Fibroblast of lung (primary cell): Measurements from ENCODE around the gene KRT7. TPM values are rescaled to one million over a fixed set of nuclear protein-coding genes. Genes with fewer than 3 reads are reported as not detected.

Experiments
- DNase-seq, 2 donors: peaks; one replicate each; pipeline versions ENCODE4 v3.0.0 to v3.0.0-alpha.2; 2010; ENCODE audit warnings: low read depth in 2 of 2
- H2AFZ ChIP-seq: 2 replicates; pipeline ENCODE4 v1.5.1; 2012; ENCODE audit warnings: low read length, control low read depth, inconsistent platforms
- H3K27ac ChIP-seq: 2 replicates; pipeline ENCODE4 v1.5.1; 2011; ENCODE audit warnings: low read length, control low read depth; ENCODE audit not compliant: insufficient read depth
- H3K27me3 ChIP-seq: 2 replicates; pipeline ENCODE4 v1.5.1; 2011; ENCODE audit warnings: mild to moderate bottlenecking, low read length; ENCODE audit not compliant: control insufficient read depth, insufficient read depth
- H3K36me3 ChIP-seq: 2 replicates; pipeline ENCODE4 v1.5.1; 2011; ENCODE audit warnings: low read length; ENCODE audit not compliant: control insufficient read depth, insufficient read depth
- H3K4me1 ChIP-seq: 2 replicates; pipeline ENCODE4 v1.5.1; 2011; ENCODE audit warnings: low read length; ENCODE audit not compliant: control insufficient read depth, insufficient read depth; ENCODE audit errors: extremely low read depth
- H3K4me2 ChIP-seq: 2 replicates; pipeline ENCODE4 v1.5.1; 2011; ENCODE audit warnings: low read length, control low read depth; ENCODE audit not compliant: insufficient read depth; ENCODE audit errors: extremely low read depth
- H3K4me3 ChIP-seq, 4 experiments: fragments of 200-600 bp in 1 of 4; sonication (generic) in 1 of 4; replicated peaks in 1 of 4; 2 replicates each; pipeline ENCODE4 v1.5.1; 2011 to 2016; ENCODE audit warnings: low read length in 4 of 4, low read depth in 3 of 4, mild to moderate bottlenecking in 3 of 4, control low read depth in 2 of 4, inconsistent platforms in 1 of 4, mixed read lengths in 1 of 4; ENCODE audit not compliant: insufficient read depth in 1 of 4; ENCODE audit errors: control extremely low read depth in 1 of 4
- H3K79me2 ChIP-seq: 2 replicates; pipeline ENCODE4 v1.5.1; 2012; ENCODE audit warnings: mild to moderate bottlenecking, low read length, inconsistent platforms; ENCODE audit not compliant: control insufficient read depth, insufficient read depth
- H3K9ac ChIP-seq: 2 replicates; pipeline ENCODE4 v1.5.1; 2011; ENCODE audit warnings: mild to moderate bottlenecking, low read length, control low read depth; ENCODE audit not compliant: insufficient read depth
- H3K9me3 ChIP-seq: 2 replicates; pipeline ENCODE4 v1.5.1; 2012; ENCODE audit warnings: low read depth, low read length; ENCODE audit not compliant: control insufficient read depth, insufficient read depth
- H4K20me1 ChIP-seq: 2 replicates; pipeline ENCODE4 v1.5.1; 2011; ENCODE audit warnings: low read length; ENCODE audit not compliant: control insufficient read depth, insufficient read depth; ENCODE audit errors: extremely low read depth
- EZH2 ChIP-seq: IDR thresholded peaks from 2 replicates; pipeline ENCODE4 v1.5.1; 2012; ENCODE audit warnings: low read length, control low read depth, mild to moderate bottlenecking; ENCODE audit errors: missing control alignments
- polyA plus RNA-seq, 2 donors: library from polyadenylated mRNA; depleted of rRNA in 1 of 2; stranded (reverse) in 1 of 2; unstranded in 1 of 2; fragments of >200 nt; gene quantifications; 2 replicates each; pipeline ENCODE4 v1.2.1, GENCODE V29; 2011 to 2012; ENCODE audit warnings: missing spikeins in 1 of 2
- total RNA-seq: library from RNA; depleted of rRNA; stranded (reverse); fragments of >200 nt; gene quantifications from 2 replicates; pipeline ENCODE4 v1.2.1, GENCODE V29; 2014
- TF ChIP-seq, protein P1 (sequence below), 2 donors: IDR thresholded peaks in 1 of 2; conservative IDR thresholded peaks in 1 of 2; 1 replicate in 1 of 2; 2 replicates in 1 of 2; pipeline ENCODE4 v1.5.1; 2011 to 2012; ENCODE audit warnings: low read length in 2 of 2, control low read depth in 1 of 2, inconsistent platforms in 1 of 2, low read depth in 1 of 2, mild to moderate bottlenecking in 1 of 2

Gene KRT7
- total and polyA plus RNA-seq, 2 donors (not counting 1 experiment from before 2014, with no cell fraction given), result 3.5 to 8.6 TPM

DNA sequence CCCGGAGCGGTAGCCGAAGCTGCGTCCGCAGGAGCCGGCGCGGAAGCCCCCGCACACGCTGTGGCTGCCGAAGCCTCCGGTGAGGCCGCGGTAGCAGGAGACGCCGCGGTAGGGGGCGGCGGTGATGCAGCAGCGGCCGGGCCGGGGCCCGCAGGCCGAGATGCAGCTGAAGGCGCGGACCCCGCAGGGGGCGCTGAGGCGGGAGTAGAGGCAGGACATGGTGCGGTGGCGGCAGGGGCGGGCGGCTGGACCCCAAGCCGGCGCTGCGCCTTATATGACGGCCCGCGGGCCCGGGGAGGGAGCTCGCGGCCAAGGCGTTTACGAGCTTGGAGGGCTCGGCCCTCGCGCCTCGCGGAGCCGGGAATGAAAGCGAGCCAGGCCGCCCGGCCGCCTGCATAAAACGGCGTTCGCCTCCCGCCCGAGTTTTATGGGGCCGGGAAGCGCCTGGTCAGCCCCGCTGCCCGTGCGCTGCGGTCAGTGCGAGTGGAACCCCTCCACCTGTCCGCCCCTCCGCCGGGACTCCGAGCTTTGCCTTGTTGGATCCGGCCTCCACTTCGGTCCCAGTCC is 25.4 kb downstream of the KRT7 start:
- Histone ChIP-seq H3K4me3 (peak overlapping the region in 1 of 4 experiments; percentile 14), H3K36me3 (no peaks in the 10 kb centered on the region), H2AFZ (no peak overlapping the region), H3K27ac (no peak overlapping the region), H3K4me2 (peak overlapping the region; percentile 35), H4K20me1 (no peaks in the 10 kb centered on the region), H3K79me2 (no peaks in the 10 kb centered on the region), H3K4me1 (no peaks in the 10 kb centered on the region), H3K9ac (no peak overlapping the region), H3K9me3 (no peaks in the 10 kb centered on the region), H3K27me3 (peaks cover 31% of the 10 kb centered on the region)
- DNase-seq, result peak; percentile 36 to 47
- TF ChIP-seq EZH2, result peak; percentile 76
- TF ChIP-seq, protein P1, sequence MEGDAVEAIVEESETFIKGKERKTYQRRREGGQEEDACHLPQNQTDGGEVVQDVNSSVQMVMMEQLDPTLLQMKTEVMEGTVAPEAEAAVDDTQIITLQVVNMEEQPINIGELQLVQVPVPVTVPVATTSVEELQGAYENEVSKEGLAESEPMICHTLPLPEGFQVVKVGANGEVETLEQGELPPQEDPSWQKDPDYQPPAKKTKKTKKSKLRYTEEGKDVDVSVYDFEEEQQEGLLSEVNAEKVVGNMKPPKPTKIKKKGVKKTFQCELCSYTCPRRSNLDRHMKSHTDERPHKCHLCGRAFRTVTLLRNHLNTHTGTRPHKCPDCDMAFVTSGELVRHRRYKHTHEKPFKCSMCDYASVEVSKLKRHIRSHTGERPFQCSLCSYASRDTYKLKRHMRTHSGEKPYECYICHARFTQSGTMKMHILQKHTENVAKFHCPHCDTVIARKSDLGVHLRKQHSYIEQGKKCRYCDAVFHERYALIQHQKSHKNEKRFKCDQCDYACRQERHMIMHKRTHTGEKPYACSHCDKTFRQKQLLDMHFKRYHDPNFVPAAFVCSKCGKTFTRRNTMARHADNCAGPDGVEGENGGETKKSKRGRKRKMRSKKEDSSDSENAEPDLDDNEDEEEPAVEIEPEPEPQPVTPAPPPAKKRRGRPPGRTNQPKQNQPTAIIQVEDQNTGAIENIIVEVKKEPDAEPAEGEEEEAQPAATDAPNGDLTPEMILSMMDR (conservative IDR thresholded peaks at IDR 0.05 in 1 of 2, IDR thresholded peaks at IDR 0.05 in 1 of 2; ENCODE audit: low read depth in 1 of 2, low read length in 2 of 2), result no peak

DNA sequence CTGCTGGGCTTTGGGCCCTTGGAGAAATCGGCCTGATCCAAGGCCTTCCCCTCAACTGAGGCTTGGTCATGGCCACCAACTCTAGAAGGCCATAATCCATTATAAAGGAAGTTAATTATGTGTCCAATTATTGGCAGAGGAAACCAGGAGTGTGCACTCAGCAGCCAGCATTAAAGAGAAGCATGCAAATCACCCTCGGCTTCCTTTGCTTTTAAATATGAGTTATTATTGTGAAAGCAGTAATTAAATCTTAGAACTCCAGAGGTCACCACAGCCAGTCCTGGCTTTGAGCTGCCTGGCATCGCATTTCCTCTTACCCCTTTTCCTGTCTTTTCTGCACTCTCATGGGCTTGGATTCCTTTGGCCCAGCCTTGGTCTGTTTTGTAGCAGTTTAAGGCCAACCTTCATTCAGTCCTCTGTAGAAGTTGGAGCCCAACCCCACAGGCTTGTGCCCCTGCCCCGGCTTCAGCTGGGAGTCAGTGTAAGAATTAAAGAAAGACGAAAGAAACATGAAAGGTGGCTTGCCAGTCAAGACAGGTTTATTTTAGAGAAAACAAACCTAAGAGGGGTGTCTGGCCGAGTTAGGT is 26.7 kb downstream of the KRT7 start:
- Histone ChIP-seq H4K20me1 (no peaks in the 10 kb centered on the region), H2AFZ (no peak overlapping the region), H3K27me3 (peaks cover 33% of the 10 kb centered on the region), H3K9me3 (no peaks in the 10 kb centered on the region), H3K9ac (no peak overlapping the region), H3K27ac (no peak overlapping the region), H3K4me3 (no peak overlapping the region), H3K36me3 (no peaks in the 10 kb centered on the region), H3K79me2 (no peaks in the 10 kb centered on the region), H3K4me2 (no peak overlapping the region), H3K4me1 (no peaks in the 10 kb centered on the region)
- DNase-seq, result peak in 1 of 2 donors; percentile 36
- no peak for TF ChIP-seq EZH2
- TF ChIP-seq, protein P1 (conservative IDR thresholded peaks at IDR 0.05 in 1 of 2, IDR thresholded peaks at IDR 0.05 in 1 of 2; ENCODE audit: low read depth in 1 of 2, low read length in 2 of 2), result no peak

DNA sequence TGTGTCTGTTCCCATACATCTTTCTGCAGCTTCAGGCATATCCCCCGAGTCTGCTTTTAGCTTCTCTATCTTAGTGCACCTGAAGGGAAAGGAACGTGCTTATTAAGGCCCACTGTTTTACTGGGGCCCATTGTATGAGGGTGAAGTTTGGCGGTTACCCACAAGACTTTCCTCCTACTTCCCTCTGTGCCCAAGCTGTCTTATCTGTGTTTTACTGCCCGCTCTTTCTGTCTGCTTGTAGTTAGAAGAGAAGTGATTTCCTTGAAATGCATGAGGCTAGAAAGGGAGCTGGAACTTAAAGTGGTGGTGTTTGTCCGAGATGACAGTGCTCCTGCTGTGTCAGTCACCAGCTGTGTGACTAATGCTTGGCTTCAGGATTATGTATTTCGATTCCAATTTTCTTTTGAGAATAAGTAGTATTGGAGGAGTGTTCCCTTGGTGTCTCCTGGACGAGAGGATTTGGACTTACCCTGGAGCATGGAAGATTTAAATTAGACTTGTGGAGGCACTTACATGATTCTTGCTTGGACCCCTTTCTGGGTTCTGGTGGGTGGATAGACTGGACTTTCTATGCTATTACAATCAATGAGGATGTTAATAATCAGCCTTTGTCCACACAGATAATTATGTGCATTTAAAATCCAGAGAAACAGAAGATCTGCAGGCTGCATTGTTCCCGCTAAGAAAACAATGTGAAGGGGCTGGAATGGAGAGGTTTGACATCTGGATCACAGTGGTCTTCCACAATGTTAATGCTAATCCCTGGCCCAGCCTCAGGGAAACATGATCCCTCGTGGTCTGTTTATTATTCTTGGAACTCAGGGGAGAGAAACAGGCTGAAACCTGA is 27.5 kb downstream of the KRT7 start:
- H3K27me3 ChIP-seq, result peaks cover 26% of the 10 kb centered on the region
- no peak overlapping the region for H3K4me2 ChIP-seq
- H3K9me3 ChIP-seq, result no peaks in the 10 kb centered on the region
- no peaks in the 10 kb centered on the region for H3K79me2 ChIP-seq
- H4K20me1 ChIP-seq, result no peaks in the 10 kb centered on the region
- H3K4me3 ChIP-seq, result no peak overlapping the region
- H3K4me1 ChIP-seq, result no peaks in the 10 kb centered on the region
- no peaks in the 10 kb centered on the region for H3K36me3 ChIP-seq
- no peak overlapping the region for H3K27ac ChIP-seq
- no peak for TF ChIP-seq EZH2
- TF ChIP-seq, protein P1 (conservative IDR thresholded peaks at IDR 0.05 in 1 of 2, IDR thresholded peaks at IDR 0.05 in 1 of 2; ENCODE audit: low read depth in 1 of 2, low read length in 2 of 2), result no peak
- H3K9ac ChIP-seq, result no peak overlapping the region
- peak; percentile 76 to 78 for DNase-seq
- H2AFZ ChIP-seq, result no peak overlapping the region
